Coronary artery (tissue), 2 donors: ENCODE results near the gene SOAT2.

ENCODE experiments used
- DNase-seq: peaks from one replicate; pipeline ENCODE4 v3.0.0-alpha.2; 2017; ENCODE audit warnings: low spot score
- H3K27ac ChIP-seq, 2 donors: fragments of 200-600 bp; sonication (generic); one replicate each; pipeline ENCODE4 v1.5.1; 2016 to 2019
- H3K4me3 ChIP-seq: fragments of 200-600 bp; sonication (generic); 2 replicates; pipeline ENCODE4 v1.5.1; 2016; ENCODE audit warnings: mild to moderate bottlenecking, moderate library complexity
- TF ChIP-seq, protein P1 (sequence below): fragments of 200-600 bp; sonication (generic); IDR thresholded peaks from one replicate; pipeline ENCODE4 v1.5.1; 2019; ENCODE audit warnings: antibody characterized with exemption

SOAT2 gene

DNA sequence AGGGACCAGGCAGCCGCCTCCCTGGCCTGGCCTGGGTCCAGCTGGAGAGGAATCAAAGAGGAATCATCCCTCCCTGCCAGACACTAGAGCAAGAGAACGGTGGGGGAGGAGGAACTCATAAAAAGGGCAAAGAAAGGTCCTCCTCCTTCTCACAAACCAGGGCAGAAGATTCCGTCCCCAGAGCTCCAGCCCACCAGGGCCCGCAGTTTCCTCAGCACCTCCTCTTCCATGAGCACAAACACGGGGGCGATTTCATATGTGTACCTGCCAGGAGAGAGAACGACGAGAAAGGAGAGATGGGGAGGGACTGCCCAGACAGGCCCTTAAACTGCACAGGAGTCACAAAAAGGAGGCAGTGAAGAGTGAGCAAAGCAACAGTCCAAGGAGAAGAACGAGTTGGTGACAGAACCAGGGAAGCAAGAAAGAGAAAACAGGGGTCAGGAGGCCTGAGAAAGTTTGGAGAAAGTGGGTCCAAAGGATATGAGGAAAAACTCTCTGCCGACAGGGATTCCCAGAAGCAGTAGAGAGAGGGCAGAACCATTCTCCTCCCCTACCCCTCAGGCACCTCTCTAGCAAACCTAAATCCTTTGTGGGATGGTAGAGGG lies 68.5 kb downstream of the SOAT2 start:
- no peak overlapping the region for H3K4me3 ChIP-seq
- peak; percentile 41 for DNase-seq
- no peak overlapping the region for H3K27ac ChIP-seq
- TF ChIP-seq, protein P1, sequence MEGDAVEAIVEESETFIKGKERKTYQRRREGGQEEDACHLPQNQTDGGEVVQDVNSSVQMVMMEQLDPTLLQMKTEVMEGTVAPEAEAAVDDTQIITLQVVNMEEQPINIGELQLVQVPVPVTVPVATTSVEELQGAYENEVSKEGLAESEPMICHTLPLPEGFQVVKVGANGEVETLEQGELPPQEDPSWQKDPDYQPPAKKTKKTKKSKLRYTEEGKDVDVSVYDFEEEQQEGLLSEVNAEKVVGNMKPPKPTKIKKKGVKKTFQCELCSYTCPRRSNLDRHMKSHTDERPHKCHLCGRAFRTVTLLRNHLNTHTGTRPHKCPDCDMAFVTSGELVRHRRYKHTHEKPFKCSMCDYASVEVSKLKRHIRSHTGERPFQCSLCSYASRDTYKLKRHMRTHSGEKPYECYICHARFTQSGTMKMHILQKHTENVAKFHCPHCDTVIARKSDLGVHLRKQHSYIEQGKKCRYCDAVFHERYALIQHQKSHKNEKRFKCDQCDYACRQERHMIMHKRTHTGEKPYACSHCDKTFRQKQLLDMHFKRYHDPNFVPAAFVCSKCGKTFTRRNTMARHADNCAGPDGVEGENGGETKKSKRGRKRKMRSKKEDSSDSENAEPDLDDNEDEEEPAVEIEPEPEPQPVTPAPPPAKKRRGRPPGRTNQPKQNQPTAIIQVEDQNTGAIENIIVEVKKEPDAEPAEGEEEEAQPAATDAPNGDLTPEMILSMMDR: no peak

- peak; percentile 59 for DNase-seq
- H3K27ac ChIP-seq: no peak overlapping the region
- TF ChIP-seq, protein P1: no peak
- H3K4me3 ChIP-seq: no peak overlapping the region
Observed at GRCh38 chr12:53172352-53172751, 69.1 kb downstream of the SOAT2 start.

GRCh38 chr12:53173085-53173715 lies 69.9 kb downstream of the SOAT2 start:
- Histone ChIP-seq H3K27ac (no peak overlapping the region), H3K4me3 (no peak overlapping the region)
- peak; percentile 61 for DNase-seq
- TF ChIP-seq, protein P1: no peak
